GM21619 (cell line): ENCODE results near the gene PLEKHM2.

ENCODE experiments used
- ATAC-seq: cut with Tn5 transposase; IDR thresholded peaks from one replicate; pipeline ENCODE4 v1.9.1; 2021; ENCODE audit not compliant: unreplicated experiment

The PLEKHM2 gene

DNA sequence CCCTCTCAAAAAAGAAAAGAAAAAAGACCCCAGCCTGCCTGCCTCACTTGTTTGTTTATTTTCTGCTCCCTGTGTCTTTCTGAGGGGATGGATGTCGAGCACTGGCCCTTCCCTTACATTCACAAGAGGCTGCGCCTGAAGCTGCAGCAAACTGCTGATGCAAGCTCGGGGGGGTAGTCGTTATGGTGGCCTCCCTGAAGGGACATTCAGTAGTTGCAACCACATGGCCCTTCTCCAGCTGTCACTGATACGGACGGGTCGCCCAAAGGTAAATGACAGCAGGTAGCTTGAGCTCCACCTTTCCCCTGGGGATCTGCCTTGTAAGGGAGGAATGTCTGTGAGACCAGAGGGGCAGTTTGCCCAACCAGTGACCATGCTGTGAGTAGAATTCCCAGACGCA is 17.7 kb downstream of the PLEKHM2 start:
- no peak for ATAC-seq

DNA sequence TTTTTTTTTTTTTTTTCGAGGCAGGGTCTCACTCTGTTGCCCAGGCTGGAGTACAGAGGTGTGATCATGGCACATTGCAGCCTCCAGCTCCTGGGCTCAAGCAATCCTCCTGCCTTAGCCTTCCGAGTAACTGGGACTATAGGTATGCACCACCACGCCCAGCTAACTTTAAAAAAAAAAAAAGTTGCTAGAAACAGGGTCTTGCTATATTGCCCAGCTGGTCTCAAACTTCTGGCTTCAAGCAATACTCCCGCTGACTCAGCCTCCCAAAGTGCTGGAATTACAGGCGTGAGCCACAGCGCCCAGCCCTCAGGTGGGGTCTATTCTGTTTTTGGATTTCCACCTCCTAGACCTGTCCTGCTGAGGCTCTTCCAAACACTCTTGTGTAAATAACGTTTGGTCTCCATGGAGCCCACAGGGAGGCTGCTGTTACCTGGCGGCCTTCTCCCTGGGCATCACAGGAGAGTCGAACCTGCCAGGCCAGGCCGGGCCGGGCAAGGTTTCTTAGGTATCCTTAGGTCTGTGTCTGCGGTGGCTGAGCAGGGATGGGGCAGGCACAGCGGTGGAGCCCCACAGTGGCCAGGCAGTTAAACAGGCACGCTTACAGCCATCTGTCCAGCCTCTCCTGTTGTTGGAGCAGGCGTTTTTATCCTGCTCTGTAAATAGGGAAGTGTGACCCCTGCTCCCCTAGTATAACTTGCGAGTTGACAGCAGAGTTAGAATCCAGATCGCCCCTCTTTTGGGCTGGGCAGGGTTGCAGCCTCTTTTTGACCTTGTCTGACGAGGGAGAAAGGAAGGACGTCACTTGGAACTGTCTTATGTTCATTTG is 18.8 kb downstream of the PLEKHM2 start:
- ATAC-seq: no peak

DNA sequence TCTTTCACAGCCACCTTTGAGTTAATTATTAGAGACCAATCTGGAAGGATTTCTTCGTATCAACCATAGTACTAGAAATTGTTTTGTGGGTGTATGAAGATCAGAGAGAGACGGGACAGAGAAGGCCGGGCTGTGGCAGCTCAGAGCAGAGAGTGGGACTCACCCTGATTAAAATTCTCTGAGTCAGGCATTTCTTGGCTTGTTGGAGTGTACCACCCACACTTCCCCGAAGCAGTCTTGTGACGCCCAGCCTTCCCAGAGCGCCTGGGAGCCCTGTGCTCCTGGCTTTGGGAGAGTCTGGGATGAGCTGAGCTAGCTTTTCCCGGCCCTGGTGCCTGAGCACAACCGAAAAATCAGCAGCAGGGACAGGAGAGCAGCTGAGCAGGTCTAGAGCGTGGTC is 19.4 kb downstream of the PLEKHM2 start:
- ATAC-seq: no peak

DNA sequence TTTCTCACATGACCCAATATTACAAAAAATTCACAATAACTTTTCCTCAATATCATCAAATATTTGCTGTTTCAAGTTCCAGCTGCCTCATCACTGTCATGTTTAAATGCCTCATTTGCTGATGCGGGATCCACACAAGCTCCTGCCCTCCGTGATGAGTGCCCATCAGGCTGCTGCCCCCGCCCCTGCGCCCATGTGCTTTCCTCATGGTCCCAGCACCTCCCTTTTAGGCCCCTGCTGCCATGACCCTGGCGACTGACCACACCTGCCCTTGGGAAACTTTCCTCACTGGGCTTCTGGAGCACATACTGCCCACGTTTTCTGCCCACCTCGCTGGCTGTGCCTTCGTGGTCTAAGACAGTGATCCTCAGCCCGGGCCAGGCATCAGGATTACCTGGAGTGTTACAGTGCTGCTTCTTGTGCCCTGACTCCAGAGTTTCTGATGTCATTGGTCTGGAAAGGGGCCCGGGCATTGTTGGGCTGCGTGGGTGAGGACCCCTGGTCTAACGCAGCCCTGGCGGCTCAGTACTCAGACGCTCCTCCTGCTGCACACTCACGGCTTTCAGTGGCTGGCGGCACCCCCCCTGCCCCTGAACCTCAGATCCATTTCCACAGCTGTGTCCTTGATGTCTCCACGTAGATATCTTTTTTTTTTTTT is 20.5 kb downstream of the PLEKHM2 start:
- no peak for ATAC-seq

DNA sequence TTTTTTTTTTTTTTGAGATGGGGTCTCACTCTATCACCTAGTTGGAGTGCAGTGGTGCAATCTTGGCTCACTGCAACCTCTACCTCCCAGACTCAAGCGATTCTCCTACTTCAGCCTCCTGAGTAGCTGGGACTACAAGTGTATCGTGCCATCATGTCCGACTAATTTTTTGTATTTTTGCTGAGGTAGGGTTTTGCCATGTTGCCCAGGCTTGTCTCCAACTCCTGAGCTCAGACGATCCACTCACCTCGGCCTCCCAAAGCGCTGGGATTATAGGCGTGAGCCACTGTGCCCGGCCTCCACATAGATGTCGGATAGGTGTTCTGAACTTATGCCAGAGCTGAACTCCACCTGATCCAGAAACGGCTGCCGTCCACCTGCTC is 21.1 kb downstream of the PLEKHM2 start:
- ATAC-seq: no peak

DNA sequence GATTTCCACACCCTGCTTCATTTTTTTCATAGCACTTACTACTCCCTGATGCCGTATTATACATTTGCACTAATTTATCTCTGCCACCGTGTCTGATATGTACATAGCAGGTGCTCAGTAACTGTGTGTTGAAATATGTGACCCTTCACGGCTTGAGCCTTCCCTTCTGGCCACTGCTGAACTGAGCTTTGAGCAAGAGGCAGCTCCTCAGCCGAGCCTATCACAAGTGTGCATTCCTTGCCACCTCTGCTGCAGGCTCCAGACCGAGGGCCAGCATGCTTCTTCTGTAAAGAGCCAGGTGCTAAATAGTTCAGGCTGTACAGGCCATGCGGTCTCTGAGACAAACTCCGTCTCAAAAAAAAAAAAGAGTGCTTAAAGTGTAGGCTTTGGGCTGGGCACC is 22.6 kb downstream of the PLEKHM2 start:
- no peak for ATAC-seq

DNA sequence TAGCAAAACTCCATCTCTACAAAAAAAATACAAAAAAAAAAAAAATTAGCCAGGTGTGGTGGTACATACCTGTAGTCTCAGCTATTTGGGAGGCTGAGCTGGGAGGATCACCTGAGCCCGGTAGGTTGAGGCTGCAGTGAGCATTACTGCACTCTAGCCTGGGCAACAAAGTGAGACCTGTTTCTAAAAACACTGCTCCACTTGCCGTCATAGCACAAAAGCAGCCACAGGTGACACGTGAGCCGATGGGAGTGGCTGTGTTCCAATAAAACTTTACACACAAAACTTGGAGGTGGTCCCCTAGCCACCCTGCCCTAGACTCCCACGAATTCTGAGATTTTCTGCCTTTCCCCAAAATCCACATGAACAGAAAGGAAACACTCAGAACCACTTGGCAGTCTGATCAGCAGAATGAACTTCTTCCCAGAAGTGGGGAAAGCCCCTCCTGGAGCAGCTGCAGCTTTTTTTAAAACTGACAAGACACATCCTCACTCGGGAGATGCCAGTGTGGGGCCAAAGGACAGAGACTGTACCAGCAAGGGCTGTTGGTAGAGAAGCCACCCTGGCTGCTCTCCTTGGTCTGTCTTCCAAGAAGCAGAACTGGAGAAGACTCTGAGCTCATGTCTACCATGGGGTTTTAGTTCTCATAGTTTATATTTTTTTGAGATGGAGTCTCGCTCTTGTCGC is 23.3 kb downstream of the PLEKHM2 start:
- ATAC-seq: no peak

DNA sequence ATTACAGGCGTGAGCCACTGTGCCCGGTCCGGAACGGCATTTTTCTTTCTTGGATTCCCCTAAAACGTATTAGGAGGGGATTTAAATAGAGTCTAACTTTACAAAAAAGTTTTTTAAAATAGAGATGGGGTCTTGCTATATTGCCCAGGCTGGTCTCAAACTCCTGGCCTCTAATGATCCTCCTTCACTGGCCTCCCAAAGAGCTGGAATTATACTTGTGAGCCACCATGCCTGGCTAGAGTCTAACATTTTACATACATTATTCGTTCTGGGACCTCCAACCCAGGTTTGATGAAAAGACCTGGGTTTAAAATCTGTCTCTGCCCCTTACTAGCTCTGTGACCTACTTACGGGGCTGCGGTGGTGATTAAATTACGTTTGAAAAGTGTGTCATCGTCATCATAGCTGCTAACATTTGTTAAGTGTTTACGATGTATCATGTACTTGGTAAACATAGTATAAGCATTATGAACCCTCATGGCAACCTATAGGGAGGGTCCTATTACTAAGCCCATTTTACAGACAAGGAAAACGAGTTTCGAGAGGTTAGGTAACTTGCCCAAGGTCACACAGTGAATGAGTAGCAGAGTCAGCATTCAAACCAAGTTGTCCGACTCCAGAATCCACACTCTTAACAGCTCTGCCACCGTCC is 24.5 kb downstream of the PLEKHM2 start:
- no peak for ATAC-seq

DNA sequence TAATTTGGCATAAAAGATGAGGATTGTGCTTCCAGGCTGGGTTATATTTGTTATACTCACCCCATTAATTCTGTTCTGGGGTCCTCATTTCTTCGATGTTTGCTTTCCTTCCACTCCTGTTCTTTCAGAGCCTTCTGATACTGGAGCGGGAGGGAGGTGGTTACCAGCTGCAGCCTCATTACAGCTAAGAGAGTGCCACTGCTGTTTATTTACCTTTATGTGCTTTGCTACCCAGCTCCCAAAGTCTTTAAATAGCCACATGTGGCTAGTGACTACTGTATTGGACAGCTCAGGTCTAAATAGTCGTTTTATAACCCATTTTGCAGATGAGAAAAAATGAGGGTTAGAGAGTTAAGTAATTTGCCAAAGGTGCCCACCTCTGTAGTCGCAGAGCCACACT is 25.1 kb downstream of the PLEKHM2 start:
- no peak for ATAC-seq

DNA sequence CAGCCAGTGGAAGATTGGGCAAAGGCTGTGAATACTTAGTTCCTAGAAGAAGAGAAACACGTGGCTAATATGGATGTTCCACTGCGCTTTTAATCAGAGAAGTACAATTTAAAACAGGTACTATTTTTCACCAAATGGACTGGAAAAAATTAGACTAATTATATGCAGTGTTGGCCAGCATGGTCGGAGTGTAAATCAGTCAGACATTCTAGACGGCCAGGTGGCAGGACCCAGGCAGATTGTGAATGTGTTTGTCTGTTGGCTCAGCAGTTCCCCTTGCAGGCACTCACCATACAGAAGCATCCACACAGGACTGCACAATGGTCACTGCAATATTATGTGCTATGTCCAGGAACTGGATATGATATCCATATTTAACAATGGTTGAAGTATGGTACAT is 28.0 kb downstream of the PLEKHM2 start:
- no peak for ATAC-seq

DNA sequence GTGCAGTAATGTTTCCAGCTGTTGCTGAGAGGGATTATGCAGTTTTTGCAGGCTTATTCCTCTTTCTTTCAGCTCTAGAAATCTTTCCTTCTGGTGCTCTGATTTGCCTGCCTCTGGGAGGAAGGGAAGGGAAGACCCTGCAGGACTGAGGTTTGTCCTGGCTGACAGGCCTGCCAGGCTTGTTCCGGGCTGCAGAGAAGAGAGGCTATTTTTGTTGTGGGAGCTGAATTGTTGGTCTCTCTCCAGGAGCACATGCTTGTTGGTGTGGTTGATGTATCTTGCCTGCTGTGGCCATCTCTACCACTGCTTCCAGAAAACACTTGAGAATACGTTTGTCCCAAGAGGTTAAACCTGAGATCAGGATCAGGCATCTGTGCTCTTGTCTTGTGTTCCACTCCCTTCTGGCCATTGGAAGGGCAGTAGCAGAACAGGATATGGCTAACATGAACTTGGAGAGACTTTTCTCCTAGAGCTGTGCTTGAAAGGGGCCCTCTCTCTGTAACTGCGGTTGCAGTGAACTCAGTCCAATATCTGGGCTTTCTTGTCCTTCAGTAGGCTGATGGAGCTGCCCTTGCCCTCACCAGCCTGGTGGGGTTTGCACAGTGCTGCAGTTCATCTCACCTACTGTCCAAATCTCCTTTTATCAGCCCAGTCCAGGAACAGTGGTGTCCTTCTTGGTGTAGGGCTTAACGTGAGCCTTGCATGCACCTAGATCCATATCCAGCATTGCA is 30.5 kb downstream of the PLEKHM2 start:
- no peak for ATAC-seq

DNA sequence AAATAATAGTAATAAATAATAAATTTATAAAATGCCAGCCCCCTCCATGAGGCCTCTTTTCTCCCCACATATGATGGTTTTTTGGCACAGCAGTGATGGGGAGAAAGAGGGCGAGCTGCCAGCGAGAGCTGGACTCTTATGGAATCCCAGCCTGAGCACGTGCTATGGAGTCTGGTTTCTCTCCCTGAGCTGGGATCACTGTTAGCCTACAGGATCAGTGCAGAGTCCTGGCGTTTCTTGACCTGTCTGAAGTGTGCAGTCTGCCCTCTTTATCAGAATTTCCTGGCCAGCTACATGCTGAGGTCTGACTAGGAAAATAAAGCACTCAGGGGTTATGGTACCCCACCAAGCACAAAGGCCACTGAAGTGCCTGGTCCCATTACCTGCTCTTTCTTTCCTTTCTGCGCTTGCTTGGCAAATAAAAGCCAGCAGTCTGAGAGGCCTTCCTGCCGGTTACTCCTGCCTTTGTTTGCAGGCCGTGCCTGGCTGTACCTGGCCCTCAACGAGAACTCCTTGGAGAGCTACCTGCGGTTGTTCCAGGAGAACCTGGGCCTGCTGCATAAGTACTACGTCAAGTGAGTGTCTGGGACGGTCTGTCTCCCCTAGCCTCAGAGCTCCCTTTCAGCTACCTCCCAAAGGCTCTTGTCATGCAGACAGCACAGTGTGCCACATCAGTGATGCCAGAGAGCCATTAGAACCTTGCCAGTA is 33.5 kb downstream of the PLEKHM2 start:
- no peak for ATAC-seq

DNA sequence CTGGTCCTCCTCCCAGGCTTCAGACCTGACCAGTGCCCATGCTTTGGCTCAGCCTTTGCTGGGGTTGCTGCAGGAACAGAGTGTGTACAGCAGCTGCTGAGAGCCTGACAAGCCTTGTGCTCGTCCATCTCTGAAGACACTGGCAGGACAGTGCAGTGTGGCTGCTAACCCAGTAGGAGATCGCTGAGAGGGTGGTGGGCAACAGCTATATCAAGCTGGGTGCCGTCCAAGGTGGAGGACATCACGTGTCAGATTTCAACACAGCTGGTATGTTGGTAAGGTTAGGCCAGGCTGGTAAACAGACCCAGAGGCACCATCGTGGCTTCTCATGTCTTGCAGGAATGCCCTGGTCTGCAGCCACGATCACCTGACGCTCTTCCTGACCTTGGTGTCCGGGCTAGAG is 34.1 kb downstream of the PLEKHM2 start:
- ATAC-seq: no peak

DNA sequence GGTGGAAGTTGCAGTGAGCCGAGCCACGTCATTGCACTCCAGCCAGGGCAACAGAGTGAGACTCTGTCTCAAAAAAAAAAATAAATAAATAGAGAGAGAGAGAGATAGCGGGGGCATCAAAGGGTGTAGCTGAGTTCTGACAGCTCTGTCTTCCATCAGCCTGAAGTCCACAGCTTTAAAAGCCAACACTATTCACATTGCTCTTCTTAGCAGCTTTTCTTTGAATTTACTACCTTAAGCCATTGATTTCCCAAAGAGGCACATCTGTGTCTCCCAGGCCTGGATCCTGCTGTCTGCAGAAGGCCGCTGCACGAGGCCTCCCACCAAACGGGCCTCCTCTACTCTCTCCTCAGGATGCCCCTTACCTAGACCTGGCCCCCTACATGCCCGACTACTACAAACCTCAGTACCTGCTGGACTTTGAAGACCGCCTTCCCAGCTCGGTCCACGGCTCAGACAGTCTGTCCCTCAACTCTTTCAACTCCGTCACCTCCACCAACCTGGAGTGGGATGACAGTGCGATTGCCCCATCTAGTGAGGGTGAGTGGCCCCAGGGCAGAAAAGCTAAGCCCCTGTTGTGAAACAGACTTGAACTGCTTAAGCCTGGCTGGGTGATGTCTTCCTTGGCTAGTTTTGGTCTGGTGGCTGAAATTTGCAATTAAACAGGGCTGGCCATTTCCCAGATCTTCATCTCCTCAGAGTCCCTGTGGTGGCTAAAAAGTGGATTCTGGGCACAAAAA is 35.4 kb downstream of the PLEKHM2 start:
- ATAC-seq: no peak

DNA sequence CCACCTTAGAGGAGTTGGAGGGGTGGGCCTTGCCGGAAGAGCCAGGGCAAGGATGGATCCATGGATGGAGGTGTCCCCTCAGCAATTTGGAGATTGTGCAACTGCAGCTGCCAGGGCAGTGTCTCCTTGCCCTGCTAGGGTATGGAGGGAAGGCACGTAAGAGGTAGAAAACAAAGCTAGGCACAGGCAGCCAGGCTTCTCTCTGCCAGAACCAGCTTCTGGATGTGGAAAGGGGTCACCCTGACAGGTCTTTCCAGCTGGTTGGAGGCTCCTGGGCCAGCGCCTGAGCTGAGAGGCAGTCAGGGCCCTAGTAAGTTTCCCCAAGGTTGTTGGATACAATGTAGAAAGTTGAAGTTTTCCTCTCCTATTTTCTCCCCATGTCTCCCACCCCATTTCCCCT is 36.7 kb downstream of the PLEKHM2 start:
- ATAC-seq: no peak

DNA sequence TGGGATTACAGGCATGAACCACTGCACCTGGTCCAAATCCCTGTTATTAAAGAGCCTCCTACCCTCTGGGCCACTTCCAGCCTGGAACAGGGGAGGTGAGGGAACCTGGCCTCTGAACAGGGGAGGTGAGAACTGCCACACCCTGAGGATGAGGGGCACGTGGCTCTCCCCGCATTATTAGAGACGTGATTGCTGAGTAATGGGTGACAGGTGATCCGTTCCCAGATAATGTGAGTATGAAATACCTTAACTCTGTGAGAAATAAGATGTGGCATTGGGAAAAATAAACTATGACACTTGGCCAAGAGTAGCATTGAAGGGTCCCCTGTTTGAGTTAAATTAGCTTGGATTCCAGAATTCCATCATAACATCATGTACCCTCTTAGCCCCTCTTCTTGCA is 38.3 kb downstream of the PLEKHM2 start:
- no peak for ATAC-seq

DNA sequence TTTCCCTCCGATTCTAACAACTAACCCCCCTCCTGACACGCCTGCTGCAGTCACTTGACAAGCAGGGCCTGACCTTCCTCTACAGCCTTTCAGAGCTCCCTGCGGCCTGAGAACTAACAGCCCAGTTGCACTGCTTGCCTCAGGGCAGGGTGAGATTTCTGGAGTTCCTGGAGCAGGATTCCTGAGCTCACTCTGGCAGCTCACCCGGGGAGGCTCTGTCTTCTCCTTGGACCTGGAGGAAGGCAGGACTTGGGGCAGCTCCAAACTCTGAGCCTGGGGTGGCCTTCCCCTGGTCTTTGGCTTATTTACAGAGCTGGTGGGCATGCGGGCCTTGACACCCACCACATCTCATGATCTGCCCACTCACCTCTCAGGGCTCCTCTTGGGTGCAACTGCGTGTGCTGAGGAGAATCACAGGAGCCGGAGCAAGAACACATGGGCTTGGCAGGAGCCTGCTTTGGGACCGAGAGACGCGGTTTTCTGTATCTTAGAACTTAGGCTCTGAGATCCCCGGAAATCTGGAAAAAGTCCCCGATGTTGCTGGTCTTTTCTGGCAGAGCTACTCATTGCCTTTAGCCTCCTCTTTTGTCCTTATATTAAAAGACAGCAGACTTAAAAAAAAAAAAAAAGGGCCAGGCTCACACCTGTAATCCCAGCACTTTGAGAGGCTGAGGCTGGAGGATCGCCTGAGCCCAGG is 38.9 kb downstream of the PLEKHM2 start:
- ATAC-seq: no peak

DNA sequence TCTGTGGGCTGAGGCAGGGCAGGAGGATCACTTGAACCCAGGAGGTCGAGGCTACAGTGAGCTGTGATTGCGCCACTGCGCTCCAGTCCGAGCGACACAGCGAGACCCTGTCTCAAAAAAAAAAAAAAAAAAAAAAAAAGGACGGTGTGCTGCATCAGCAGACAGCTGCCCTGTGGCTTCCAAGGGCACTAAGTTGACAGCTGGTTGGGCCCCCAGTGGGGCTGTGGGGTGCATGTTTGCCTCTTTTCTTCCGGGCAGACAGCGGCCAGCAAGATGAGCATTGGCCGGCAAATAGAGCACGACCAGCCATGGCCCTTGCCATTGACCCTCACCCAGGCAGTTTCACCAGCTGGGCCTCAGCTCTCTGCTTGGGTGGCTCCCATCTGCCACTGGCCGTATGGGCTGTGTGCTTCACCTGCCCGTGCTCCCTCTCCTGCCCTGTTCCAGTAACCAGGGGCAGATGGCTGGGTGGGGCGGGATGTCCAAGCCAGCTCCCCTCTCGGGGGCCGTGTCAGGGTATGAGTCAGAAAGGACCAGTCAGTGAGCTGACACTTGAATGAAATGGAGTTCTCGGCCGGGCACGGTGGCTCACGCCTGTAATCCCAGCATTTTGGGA is 39.6 kb downstream of the PLEKHM2 start:
- no peak for ATAC-seq
